Dermis microvascular lymphatic vessel endothelial cell (primary cell): Measurements from ENCODE around the gene VWA7. TPM values are rescaled to one million over a fixed set of nuclear protein-coding genes. Genes with fewer than 3 reads are reported as not detected.

Experiments used
- DNase-seq, 2 donors: peaks; one replicate each; pipeline versions ENCODE4 v3.0.0 to v3.0.0-alpha.2; 2010; ENCODE audit warnings: low read depth in 2 of 2
- total RNA-seq: library from RNA; depleted of rRNA; stranded (reverse); fragments of >200 nt; gene quantifications from 2 replicates; pipeline ENCODE4 v1.2.1, GENCODE V29; 2014

Gene VWA7
- total RNA-seq, 1 donor from 2014 or later = under 0.01 TPM

DNA sequence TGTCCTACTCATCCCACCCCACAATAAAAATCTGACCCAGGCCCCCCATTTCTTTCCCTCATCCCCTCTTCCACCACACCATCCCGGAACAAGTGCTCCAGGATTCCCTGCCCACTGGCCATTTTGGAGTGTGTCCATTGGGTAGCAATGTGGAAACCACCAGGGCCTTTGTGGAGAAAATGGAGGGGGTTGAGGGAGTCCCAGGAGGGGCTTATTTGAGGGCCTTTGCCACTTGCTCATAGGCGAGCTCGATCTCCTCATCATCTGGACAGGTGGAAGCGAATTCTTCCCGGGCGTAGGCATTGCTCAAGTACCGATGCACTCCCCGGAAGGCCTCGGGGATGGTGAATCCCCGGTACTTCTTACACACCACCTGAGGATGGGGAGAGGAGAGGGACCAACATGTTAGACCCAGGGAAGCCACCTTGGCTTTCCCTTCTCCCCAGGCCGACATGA, 46.5 kb downstream of the VWA7 start:
- DNase-seq = no peak

DNA sequence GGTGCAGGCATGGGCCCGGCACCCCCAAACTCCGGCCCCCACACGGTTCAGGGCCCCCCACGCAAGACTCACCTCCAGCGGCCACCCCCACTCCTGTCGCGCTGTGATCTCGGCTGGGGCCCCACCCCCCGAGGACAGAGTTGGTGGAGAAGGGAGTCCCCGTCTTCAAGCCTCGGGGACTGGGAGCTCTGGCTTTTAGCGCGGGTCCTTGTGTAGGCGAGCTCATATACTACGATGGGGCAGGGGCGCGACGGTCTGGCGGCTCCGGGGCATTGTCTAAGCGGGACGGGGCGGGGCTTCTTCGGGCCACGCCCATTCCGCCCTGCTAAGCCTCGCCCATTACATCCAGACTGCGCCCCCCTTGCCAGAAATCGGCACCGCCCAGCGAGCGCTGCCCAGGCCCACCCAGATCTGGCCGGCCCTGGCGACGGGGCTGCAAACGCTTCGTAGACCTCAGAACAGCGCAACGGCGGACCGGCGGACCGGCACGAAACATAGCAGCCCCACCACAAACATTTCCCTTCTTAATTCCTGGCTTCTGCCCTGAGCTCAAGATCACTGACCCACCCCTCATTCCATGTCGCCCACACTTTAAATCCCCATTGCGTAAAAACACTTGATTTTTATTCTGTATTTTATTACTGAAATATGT, 47.0 kb downstream of the VWA7 start:
- peak; percentile 77 to 95 for DNase-seq

DNA sequence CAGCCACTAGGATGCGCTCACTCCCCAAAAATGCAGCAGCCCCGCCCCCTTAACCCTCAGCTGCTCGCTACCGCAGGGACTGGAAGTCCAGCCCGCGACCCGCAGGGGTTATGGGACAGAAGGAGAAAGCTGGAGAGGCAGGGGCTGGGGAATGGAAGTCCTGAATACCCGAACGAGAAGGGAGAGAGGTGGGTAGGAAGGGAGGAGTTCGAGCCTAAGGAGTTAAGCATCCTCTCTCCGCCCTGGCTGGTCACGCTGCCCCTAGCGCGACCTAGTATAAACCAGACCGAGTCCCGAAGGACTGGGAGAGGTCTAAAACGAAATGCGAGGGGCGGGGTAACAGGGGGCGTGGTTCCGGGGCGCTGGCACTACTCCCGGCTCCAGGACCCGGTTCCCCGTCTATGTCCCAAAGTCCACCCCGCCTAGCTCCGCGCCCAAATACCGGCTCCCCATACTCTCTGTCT, 47.6 kb downstream of the VWA7 start:
- peak; percentile 78 to 88 for DNase-seq

DNA sequence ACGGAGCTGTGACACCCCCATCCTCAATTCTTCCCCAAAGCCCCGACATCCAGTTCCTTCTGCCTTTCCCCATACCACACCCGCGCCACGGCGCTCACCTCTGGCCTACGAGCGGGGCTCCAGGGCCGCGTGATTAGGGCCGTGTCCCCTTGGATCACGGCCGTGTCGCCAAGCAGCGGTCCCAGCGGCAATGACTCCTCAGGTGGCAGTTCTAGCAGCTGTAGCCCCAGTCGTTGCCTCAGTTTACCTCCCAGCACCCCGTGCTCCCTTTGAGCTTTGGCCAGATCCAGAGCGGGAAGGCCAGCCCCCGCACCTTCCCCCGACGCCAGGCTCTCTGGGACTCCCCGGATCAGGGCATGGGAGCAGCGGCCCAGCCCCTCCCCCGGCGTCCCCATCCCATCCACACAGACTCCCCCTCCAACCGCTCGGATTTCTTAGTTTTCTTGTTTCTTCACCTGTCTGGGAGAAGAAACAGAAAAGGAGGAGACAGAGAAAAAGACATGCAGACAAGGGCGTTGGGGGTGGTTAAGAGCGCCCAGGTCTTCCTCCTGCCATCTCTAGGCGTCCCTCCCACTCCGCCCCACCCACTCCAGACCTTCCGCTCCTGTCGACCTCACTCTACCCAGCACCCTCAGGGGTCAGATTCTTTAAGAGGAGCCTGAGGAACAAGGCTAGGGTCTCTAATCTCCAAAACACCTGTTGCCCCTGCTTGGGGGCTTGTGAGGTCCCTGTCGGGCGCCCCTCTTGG, 48.2 kb downstream of the VWA7 start, which contains the start of gene DDAH2:
TSS of gene DDAH2 (minus strand) at position 533 of the 748 bp plus-strand sequence. CDS start at position 395, 138 bp downstream.
- DNase-seq = no peak

DNA sequence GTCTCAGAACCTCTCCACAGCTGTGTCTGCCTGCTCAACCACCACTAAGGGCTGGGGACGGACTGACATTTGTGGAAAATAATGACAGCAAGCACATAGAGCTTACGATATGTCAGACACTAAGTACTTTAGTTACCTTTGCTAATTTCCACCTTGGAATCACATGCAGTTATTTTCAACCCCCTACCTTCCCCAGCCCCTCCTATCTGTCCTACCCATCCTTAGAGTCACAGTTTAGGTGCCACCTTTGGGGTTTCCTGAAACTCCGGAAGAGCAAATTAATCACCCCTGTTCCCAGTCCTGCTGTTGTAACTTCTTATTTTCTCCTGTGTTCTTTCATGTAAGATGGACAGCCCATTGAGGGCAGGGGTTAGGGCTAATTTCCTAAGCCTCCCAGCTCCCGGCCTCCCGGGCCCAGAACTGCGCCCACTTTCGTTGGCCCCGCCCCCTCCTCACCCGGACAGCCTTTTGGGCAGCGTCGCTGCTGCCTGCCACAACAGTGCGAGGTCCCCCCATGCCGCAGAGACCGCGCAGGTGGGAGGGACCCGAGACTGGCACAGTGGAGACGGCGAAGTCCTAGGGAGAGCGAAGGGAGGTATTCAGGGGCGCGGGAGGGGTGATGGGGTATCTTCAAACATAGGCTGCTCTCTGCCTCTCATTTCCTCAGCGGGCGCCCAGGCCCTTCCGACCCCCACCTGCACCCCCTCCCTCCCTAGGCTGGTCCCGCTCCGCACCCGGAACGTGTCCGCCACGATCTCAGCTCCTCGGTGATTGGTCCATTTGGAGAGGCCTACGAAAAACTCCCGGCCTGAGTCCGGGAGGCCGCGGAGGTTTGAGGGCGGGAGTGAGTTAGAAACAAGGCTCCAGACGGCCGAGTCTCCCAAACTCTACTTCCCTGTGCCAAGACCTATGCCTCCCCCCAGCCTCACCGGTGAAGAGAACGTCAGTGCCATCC, 49.1 kb downstream of the VWA7 start:
- DNase-seq = no peak

DNA sequence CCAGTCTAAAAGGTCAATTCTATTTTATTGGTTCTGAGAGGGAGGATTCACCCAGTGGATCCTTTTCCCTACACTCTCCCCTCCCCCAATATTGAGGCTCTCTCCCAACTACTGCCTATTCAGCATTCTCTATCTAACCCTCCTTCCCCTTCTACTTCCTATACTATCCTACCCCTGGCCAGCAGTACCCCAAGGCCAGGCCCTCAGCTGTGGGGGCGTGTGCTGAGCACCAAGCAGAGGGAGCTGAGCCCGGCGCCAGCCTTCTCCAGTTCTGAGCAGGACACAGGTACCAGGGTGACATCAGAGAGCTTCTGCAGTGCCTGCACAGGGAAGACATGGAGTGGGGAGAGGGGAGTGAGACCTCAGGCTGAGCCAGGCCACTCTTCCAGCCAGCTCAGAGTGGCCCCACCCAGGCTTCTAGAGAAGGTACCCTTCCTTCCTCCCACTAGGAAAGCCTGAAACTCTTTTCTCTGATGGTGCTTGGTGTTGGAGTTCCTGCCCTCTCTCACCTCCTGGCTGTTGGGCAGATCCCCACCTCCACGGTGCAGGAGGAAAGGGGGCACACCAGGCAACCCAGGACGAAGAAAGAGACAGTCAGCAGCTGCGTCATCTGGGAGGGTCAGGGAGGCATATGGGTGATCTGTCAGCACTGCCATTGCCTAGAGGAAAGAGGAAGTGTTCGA, 50.0 kb downstream of the VWA7 start:
- DNase-seq = peak in 1 of 2 donors; percentile 39

DNA sequence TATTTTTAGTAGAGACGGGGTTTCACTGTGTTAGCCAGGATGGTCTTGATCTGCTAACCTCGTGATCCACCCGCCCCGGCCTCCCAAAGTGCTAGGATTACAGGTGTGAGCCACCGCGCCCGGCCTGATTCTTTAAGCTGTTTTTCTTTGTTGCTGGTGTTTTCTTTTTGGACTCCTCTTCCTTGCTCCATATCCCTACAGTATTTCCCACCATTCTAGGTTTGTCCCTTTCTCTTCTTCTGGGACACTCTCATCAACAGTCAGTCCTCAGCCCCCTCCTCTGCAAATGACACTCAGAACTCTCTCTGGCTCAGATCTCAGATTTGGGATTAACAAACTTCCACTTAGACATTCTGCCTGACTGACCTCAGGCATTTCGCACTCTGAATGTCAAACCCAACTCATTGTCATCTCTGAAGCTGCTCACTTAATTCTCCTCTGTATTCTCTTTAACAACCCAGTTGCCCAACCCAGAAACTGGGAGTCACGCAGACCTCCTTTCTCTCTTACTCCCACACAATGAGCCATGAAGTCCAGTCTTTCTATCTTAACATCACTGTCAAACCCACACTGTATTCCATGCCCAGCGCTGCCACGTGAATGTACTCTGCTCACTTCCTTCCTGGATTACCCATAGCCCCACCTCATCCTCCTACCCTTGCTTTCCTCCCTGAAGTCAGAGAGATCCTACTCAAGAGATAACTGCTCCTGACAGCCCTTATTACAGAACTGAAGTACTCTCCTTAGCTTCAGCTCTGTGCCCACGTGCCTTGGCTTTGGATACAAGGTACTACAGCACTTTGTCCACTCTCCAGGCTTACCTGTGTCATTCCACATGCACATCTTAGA, 51.4 kb downstream of the VWA7 start:
- DNase-seq = peak in 1 of 2 donors; percentile 56

DNA sequence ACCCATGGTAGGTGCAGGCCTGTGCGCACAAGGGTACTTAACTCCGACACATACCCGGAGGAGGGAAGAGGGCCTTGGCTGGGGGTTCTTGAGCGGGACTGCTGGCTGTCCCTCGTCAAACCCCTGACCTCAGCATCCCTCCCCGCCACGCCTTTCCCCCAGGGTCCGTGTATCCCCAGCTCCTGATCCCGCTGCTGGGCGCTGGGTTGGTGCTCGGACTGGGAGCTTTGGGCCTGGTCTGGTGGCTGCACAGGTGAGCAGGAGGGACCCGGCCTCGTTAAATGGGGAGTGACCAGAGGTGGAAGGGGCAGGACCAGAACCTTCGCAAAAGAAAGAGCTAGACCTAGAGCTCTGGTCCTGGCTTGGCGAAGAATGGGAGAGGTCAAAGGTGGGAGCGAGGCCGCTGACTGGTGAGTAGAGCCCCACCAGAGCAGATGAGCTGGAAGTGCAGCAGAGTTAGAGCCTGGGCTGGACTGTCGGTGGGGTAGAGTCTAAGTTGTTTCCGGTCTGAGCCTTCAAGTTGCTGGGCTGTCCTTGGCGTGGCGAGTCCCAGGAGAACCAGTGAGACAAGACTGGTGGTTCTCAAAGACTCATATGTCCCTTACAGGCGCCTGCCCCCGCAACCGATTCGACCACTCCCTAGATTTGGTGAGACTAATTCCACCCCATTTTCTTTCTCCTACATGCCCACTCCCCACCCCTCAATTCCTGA, 53.0 kb downstream of the VWA7 start:
- DNase-seq = no peak

DNA sequence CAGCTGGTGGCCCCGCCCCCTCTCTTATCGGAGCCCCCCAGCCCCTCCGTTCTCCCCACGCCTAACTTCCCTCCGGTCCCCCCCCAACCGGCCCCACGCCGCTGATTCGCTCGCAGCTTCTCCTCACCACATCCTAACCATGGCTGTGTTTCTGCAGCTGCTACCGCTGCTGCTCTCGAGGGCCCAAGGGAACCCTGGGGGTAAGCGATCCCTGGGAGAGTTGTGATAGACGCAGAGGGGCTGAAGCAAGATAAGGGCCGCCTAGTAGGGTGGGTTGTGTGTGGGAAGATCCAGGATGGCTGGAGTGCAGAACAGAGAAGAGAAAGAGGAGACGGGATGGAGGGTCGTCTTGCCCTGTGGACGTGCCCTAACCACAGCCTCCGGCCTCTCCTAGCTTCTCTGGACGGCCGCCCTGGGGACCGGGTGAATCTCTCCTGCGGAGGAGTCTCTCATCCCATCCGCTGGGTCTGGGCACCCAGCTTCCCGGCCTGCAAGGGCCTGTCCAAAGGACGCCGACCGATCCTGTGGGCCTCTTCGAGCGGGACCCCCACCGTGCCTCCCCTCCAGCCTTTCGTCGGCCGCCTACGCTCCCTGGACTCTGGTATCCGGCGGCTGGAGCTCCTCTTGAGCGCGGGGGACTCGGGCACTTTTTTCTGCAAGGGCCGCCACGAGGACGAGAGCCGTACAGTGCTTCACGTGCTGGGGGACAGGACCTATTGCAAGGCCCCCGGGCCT, 53.7 kb downstream of the VWA7 start, which contains the start of gene MPIG6B:
TSS of gene MPIG6B (plus strand) at position 129 of the 735 bp plus-strand sequence. CDS start at position 140, 11 bp downstream.
- DNase-seq = no peak

DNA sequence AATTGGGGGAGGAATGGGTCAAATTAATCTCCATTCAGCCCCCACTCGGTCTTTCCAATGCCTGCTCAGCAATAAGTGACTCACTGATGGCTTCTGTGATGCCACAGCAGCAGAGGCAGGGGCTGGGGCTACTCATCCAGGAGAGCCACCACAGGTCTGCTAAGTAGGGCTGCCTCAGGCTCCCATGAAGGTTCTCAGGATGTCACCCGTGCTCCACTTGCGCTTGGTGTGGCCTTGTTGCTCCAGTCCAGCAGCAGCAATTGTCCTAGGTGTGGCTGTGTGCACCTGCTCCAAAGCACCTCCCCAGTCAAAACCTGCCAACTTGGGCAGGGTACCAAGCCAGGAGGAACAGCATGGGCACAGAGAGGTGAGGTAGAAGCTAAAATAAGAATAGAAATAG, 55.0 kb downstream of the VWA7 start:
- DNase-seq = no peak

DNA sequence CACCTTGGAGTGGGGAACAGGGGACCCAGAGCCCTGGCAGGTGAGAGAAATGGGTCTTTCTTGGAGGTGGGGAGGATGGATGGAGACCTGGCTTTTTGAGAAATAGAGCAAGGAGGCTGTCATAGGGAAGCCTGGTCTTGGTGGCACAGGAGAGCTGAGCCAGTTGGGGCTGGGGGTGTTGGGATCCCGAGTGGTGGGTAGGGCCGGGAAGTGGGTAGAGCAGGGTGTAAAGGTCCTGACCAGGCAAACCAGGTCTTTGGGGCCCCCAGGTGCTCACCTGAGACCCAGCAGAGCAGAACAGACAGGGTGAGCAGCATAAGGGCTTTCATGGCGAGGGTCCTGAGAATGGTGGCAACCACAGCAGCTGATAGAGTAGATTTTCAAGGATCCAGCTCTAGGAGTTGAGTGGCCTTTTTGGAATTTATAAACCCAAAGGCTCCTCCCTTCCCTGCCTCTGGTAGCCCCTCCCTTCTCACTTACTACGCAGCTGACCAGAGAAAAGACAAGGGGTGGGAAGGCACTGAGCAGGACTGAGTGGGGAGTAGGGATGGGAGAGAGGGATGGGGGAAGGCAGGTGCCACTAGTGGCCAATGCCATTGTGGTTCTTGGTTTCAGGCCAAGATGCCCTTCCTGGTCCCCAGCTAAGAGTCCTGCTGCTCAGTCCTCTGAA, 55.6 kb downstream of the VWA7 start, which contains the start of gene LY6G6C:
TSS of gene LY6G6C (minus strand) at position 396 of the 670 bp plus-strand sequence. CDS start at position 329, 67 bp downstream.
- DNase-seq = no peak

DNA sequence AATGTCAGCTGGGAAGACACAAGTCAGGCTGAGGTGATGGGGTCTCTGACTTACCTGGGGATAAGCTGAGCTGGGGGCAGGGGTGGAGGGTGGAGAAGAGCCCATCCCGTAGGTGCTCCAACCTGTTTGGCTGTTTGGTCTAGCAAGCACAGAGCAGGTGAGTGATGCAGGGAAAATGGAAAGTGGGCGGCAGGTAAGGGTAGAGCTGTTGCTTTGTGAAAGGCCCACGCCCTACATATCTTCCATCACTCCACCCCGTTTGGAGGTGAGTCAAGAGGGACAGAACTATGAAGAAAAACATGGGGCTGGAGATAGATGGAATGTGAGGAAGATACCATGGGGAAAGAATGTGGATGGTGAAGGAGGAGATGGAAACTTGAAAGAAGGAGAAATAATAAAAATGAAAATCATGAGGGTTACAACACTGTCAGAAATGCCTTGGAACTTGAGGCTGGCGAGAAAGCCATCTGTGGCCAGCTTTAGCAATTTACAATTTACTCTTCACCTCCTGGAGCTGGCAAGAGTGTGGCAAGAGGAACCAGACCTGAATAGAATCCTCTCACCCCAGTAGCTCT, 56.8 kb downstream of the VWA7 start:
- no peak for DNase-seq

DNA sequence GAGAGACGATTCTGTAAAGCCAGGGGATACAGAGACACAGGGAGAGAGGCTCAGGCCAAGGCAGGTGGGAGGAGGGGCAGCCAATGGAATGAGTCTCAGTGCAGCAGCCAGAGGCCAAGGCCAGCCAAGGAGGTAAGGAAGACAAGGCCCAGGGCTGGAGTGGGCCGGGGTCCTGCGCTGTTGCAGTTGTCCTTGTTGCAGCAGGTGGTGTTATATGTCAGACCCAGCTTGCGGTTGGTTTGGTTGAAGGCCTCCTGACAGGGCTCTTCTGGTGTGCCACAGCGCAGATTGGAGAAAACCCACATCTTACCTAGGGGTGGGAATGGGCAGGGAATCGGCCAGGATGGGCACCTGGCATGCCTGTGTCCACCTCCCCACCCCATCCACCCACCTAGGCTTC, 58.1 kb downstream of the VWA7 start:
- no peak for DNase-seq

DNA sequence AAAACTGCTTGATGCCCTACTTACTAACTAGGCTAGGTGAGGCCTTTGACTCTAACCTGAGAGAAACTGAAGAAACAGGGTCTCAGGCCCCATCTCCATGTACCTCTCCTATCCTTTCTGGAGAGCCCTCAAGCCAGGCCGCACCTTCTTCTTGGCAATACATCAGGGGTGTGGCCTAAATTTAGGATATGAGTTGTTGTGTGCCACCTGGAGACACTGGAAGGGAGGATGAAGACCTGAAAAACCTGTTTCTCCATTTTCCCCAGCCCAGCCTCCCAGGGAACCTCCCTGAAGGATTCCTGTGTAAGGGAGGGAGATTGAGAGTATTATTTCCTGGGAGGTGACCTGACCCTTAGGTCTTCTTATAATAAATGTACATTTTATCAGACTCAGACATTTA, 58.9 kb downstream of the VWA7 start:
- no peak for DNase-seq

DNA sequence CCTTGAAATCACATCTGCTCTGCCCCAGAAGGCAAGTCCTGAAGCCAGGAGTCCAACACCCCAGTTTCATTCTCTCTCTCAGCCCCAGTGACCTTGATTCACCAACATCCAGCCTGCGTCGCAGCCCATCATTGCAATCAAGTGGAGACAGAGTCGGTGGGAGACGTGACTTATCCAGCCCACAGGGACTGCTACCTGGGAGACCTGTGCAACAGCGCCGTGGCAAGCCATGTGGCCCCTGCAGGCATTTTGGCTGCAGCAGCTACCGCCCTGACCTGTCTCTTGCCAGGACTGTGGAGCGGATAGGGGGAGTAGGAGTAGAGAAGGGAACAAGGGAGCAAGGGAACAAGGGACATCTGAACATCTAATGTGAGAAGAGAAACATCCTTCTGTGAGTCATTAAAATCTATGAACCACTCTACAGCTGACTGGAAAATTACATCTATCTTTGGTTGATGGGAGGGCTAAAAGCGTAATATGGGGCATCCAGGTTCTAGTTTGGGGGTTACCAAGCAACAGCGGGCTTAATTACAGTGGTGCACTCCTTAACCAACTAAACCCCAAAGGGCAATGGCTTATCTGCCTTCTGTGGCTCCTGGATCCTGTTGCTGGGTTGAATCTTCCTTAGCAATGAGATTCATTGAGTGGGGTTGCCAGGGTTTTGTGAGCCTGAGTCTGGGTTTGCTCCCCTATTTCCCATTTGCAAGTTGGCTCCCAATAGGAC, 59.5 kb downstream of the VWA7 start:
- DNase-seq = no peak
